ENCODE data around the gene PRMT1. TPM values are rescaled to one million over a fixed set of nuclear protein-coding genes. Genes with fewer than 3 reads are reported as not detected.
A peak's percentile ranks its signal among the peaks of the same experiment; 100 is the strongest.

The PRMT1 gene
- total and polyA plus RNA-seq, 7 experiments from 2014 or later: 73.1 to 169 (median 95.5) TPM

DNA sequence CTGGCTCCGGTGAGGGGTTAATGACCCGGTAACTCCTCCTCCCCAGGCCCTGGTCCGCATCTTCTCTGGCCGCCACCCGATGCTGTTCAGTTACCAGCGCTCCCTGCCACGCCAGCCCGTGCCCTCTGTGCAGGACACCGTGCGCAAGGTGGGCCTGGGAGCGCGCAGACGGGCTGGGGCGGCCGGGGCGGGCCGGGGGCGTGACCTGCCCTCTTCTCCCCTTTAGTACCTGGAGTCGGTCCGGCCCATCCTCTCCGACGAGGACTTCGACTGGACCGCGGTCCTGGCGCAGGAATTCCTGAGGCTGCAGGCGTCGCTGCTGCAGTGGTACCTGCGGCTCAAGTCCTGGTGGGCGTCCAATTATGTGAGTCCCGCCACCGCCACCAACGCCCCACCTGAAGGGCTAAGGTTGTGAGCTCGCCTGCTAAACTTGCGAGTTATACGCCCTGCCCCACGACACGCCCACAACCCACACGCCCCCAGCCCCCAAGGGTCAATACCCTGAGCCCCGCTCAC is 24.3 kb downstream of the PRMT1 start:
- Mint-ChIP-seq H3K9me3 (no peaks in the 10 kb centered on the region), H3K36me3 (no peaks in the 10 kb centered on the region), H3K27ac (no peak overlapping the region), H3K27me3 (no peaks in the 10 kb centered on the region), H3K4me1 (peaks cover 0 to 4% (median 0%) of the 10 kb centered on the region in 7 donors), H3K4me3 (no peak overlapping the region)
- Histone ChIP-seq H3K4me3 (ENCODE audit: low read length) (no peak overlapping the region), H3K36me3 (ENCODE audit: control insufficient read depth in 2 of 3, insufficient read depth in 3 of 3, low read length in 3 of 3) (no peaks in the 10 kb centered on the region), H3K4me1 (ENCODE audit: control insufficient read depth in 2 of 2, insufficient read depth in 2 of 2, low read length in 2 of 2) (no peaks in the 10 kb centered on the region), H3K9me3 (ENCODE audit: control insufficient read depth in 2 of 3, low read length in 3 of 3) (no peaks in the 10 kb centered on the region), H3K27me3 (ENCODE audit: control insufficient read depth in 2 of 2, insufficient read depth in 2 of 2, low read length in 2 of 2) (no peaks in the 10 kb centered on the region), H3K27ac (ENCODE audit: low read depth, low read length) (no peak overlapping the region)
- ChIA-PET POLR2A (no interaction called here), CTCF (no interaction called here)
- ATAC-seq (no peak), DNase-seq (no peak)
- intact Hi-C loops (cut with micrococcal nuclease): no loop called here

DNA sequence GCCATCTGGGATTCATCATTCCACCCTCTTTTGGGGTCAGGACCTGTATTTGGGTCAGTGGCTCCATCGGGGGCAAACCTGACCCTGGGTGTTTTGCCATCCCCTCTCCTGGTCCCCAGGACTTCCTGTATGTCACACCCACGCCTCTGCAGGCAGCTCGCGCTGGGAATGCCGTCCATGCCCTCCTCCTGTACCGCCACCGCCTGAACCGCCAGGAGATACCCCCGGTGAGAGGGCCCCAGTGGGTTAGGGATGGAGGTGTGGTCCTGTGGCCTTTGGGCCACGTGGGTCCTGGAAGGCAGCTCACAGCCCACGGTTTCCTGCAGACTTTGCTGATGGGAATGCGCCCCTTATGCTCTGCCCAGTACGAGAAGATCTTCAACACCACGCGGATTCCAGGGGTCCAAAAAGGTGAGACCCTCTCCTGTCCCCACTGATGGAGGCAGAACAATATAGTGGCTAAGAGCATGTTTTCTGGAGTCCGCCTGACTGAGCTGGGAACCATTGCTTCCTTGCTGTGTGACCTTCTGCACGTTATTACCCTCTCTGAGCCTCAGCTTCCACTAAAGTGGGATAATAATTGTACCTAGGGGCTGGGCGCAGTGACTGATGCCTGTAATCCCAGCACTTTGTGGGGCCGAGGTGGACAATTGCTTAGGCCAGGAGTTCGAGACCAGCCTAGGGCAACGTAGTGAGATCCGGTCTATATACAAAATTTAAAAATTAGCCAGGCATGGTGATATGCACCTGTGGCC is 28.0 kb downstream of the PRMT1 start:
- CTCF ChIA-PET: no interaction called here

DNA sequence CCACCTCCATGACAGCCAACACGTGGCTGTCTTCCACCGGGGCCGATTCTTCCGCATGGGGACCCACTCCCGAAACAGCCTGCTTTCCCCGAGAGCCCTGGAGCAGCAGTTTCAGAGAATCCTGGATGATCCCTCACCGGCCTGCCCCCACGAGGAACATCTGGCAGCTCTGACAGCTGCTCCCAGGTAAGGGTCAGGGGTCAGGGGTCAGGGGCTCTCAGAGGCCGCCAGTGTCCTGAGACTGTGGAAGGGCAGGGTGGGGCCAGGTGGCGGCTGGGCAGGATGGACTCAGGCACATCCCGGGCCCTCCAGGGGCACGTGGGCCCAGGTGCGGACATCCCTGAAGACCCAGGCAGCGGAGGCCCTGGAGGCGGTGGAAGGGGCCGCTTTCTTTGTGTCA is 28.8 kb downstream of the PRMT1 start:
- ATAC-seq (no peak), DNase-seq (no peak)
- H3K4me1 Mint-ChIP-seq: peaks cover 0 to 4% (median 0%) of the 10 kb centered on the region in 7 donors
- no peak overlapping the region for H3K4me3 Mint-ChIP-seq
- no peaks in the 10 kb centered on the region for H3K36me3 Mint-ChIP-seq
- ChIA-PET CTCF (no interaction called here), POLR2A (interaction anchor here (1.0 kb wide), 1 partner anchor 12 kb away, joined by 3 read pairs; no protein-coding TSS in a partner anchor)
- intact Hi-C loops (cut with micrococcal nuclease): no loop called here
- H3K27me3 Mint-ChIP-seq: peaks cover 0 to 8% (median 0%) of the 10 kb centered on the region in 5 donors
- Histone ChIP-seq H3K9me3 (ENCODE audit: control insufficient read depth in 2 of 3, low read length in 3 of 3) (no peaks in the 10 kb centered on the region), H3K27ac (ENCODE audit: low read depth, low read length) (no peak overlapping the region), H3K4me1 (ENCODE audit: control insufficient read depth in 2 of 2, insufficient read depth in 2 of 2, low read length in 2 of 2) (no peaks in the 10 kb centered on the region), H3K27me3 (ENCODE audit: control insufficient read depth in 2 of 2, insufficient read depth in 2 of 2, low read length in 2 of 2) (no peaks in the 10 kb centered on the region), H3K4me3 (ENCODE audit: low read length) (no peak overlapping the region), H3K36me3 (ENCODE audit: control insufficient read depth in 2 of 3, insufficient read depth in 3 of 3, low read length in 3 of 3) (no peaks in the 10 kb centered on the region)
- H3K9me3 Mint-ChIP-seq: peaks cover 0 to 2% (median 0%) of the 10 kb centered on the region in 11 donors
- no peak overlapping the region for H3K27ac Mint-ChIP-seq

More for the DNA sequence above, 28.0 kb downstream of the PRMT1 start:
- POLR2A ChIA-PET: interaction anchor here (0.6 kb wide), 1 partner anchor 222 kb away, joined by 4 read pairs; no protein-coding TSS in a partner anchor
- intact Hi-C loops (cut with micrococcal nuclease): no loop called here
- H3K4me1 ChIP-seq (ENCODE audit: control insufficient read depth in 2 of 2, insufficient read depth in 2 of 2, low read length in 2 of 2): no peaks in the 10 kb centered on the region
- no peaks in the 10 kb centered on the region for H3K36me3 ChIP-seq (ENCODE audit: control insufficient read depth in 2 of 3, insufficient read depth in 3 of 3, low read length in 3 of 3)
- H3K9me3 Mint-ChIP-seq: peaks cover 0 to 2% (median 0%) of the 10 kb centered on the region in 11 donors
- H3K4me3 Mint-ChIP-seq: no peak overlapping the region
- peaks cover 0 to 8% (median 0%) of the 10 kb centered on the region in 5 donors for H3K27me3 Mint-ChIP-seq
- H3K4me1 Mint-ChIP-seq: peaks cover 0 to 4% (median 0%) of the 10 kb centered on the region in 7 donors
- H3K27me3 ChIP-seq (ENCODE audit: control insufficient read depth in 2 of 2, insufficient read depth in 2 of 2, low read length in 2 of 2): no peaks in the 10 kb centered on the region
- H3K36me3 Mint-ChIP-seq: no peaks in the 10 kb centered on the region
- no peaks in the 10 kb centered on the region for H3K9me3 ChIP-seq (ENCODE audit: control insufficient read depth in 2 of 3, low read length in 3 of 3)
- no peak overlapping the region for H3K27ac ChIP-seq (ENCODE audit: low read depth, low read length)
- H3K27ac Mint-ChIP-seq: no peak overlapping the region
- H3K4me3 ChIP-seq (ENCODE audit: low read length): no peak overlapping the region
- no peak for DNase-seq
- ATAC-seq: no peak

DNA sequence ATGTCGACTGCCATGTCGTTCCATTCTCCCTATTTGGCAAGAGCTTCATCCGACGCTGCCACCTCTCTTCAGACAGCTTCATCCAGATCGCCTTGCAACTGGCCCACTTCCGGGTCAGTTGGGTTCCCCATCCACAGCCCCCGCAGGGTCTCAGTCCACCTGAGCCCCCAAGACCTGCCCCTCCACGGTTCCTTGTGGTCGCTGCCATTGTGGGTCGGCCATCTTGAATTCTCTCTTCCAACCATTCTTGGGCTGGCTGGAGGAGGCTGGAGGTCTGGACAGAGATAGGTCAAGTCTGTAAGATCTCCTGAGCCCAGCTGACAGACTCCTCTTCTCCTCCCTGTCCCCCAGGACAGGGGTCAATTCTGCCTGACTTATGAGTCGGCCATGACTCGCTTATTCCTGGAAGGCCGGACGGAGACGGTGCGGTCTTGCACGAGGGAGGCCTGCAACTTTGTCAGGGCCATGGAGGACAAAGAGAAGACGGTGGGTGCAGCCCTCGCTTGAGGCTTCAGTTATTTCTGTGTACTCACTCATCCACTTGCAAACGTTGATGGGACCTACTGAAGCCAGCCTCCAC is 33.4 kb downstream of the PRMT1 start:
- CTCF ChIA-PET: no interaction called here
- no peaks in the 10 kb centered on the region for H3K27me3 ChIP-seq (ENCODE audit: control insufficient read depth in 2 of 2, insufficient read depth in 2 of 2, low read length in 2 of 2)
- POLR2A ChIA-PET: interaction anchor here (0.7 kb wide), 1 partner anchor 212 kb away, joined by 5 read pairs; no protein-coding TSS in a partner anchor
- H3K27ac Mint-ChIP-seq: no peak overlapping the region
- no peak overlapping the region for H3K27ac ChIP-seq (ENCODE audit: low read depth, low read length)
- peaks cover 0 to 6% (median 0%) of the 10 kb centered on the region in 7 donors for H3K4me1 Mint-ChIP-seq
- H3K36me3 Mint-ChIP-seq: peaks cover 0 to 2% (median 0%) of the 10 kb centered on the region in 5 donors
- peaks cover 0 to 8% (median 0%) of the 10 kb centered on the region in 5 donors for H3K27me3 Mint-ChIP-seq
- ATAC-seq: no peak
- H3K4me3 Mint-ChIP-seq: no peak overlapping the region
- no peaks in the 10 kb centered on the region for H3K4me1 ChIP-seq (ENCODE audit: control insufficient read depth in 2 of 2, insufficient read depth in 2 of 2, low read length in 2 of 2)
- H3K9me3 Mint-ChIP-seq: peaks cover 0 to 2% (median 0%) of the 10 kb centered on the region in 11 donors
- H3K4me3 ChIP-seq (ENCODE audit: low read length): no peak overlapping the region
- no peaks in the 10 kb centered on the region for H3K9me3 ChIP-seq (ENCODE audit: control insufficient read depth in 2 of 3, low read length in 3 of 3)
- no peaks in the 10 kb centered on the region for H3K36me3 ChIP-seq (ENCODE audit: control insufficient read depth in 2 of 3, insufficient read depth in 3 of 3, low read length in 3 of 3)
- DNase-seq: no peak
- intact Hi-C loops (cut with micrococcal nuclease): no loop called here

DNA sequence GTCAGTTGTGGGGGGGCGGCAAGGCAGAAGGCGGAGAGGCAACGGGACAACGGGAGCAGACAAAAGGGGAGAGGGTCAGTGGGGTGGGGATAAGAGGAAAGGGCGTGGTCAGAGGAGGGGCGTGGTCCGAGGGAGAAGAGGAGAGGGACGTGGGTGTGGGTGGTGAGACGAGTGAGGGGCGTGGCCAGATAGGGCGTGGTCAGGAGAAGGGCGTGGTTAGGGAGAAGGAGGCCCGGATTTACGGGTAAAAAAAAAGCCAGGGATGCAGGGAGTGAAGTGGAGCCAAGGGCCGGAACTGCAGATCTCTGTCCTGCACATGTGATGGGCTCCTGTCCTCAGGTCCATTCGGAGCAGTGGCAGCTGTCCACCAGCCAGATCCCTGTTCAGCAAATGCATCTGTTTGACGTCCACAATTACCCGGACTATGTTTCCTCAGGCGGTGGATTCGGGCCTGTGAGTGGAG is 35.4 kb downstream of the PRMT1 start:
- Mint-ChIP-seq H3K9me3 (peaks cover 0 to 2% (median 0%) of the 10 kb centered on the region in 11 donors), H3K27ac (peak overlapping the region in 1 of 9 donors; percentile 83), H3K36me3 (peaks cover 0 to 2% (median 0%) of the 10 kb centered on the region in 5 donors), H3K4me1 (peaks cover 3 to 12% (median 4%) of the 10 kb centered on the region in 7 donors), H3K4me3 (no peak overlapping the region), H3K27me3 (peaks cover 0 to 4% (median 0%) of the 10 kb centered on the region in 5 donors)
- Histone ChIP-seq H3K27me3 (ENCODE audit: control insufficient read depth in 2 of 2, insufficient read depth in 2 of 2, low read length in 2 of 2) (no peaks in the 10 kb centered on the region), H3K27ac (ENCODE audit: low read depth, low read length) (no peak overlapping the region), H3K4me1 (ENCODE audit: control insufficient read depth in 2 of 2, insufficient read depth in 2 of 2, low read length in 2 of 2) (peaks cover 0 to 2% of the 10 kb centered on the region in 2 donors), H3K36me3 (ENCODE audit: control insufficient read depth in 2 of 3, insufficient read depth in 3 of 3, low read length in 3 of 3) (no peaks in the 10 kb centered on the region), H3K9me3 (ENCODE audit: control insufficient read depth in 2 of 3, low read length in 3 of 3) (no peaks in the 10 kb centered on the region), H3K4me3 (ENCODE audit: low read length) (no peak overlapping the region)
- DNase-seq: no peak
- ATAC-seq: no peak
- CTCF ChIA-PET: no interaction called here
- POLR2A ChIA-PET: interaction anchor here (0.7 kb wide), 1 partner anchor 70 kb away, joined by 3 read pairs; the partner anchor contains the start of gene SCAF1
- intact Hi-C loops (cut with micrococcal nuclease): no loop called here

DNA sequence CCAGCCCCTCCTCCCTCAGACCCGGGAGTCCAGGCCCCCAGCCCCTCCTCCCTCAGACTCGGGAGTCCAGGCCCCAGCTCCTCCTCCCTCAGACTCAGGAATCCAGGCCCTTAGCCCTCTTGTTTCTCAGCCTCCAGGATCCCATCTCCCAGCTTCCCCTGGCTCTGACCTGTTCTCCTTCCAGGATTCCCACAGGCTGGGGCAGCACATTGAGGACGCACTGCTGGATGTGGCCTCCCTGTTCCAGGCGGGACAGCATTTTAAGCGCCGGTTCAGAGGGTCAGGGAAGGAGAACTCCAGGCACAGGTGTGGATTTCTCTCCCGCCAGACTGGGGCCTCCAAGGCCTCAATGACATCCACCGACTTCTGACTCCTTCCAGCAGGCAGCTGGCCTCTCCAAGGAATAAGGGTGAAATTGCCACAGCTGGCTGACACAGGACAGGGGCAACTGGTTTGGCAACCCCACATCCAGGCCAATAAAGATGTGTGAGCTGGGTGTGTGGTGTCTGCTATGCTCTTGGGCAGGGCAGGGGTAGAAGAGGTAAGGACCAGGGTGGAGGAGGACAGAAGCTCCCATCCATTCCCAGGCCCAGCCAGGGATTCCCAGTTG is 36.3 kb downstream of the PRMT1 start:
- H3K9me3 Mint-ChIP-seq: peaks cover 0 to 2% (median 0%) of the 10 kb centered on the region in 11 donors
- H3K36me3 ChIP-seq (ENCODE audit: control insufficient read depth in 2 of 3, insufficient read depth in 3 of 3, low read length in 3 of 3): no peaks in the 10 kb centered on the region
- ChIA-PET POLR2A (interaction anchor here (1.0 kb wide), 1 partner anchor 10 kb away, joined by 3 read pairs; no protein-coding TSS in a partner anchor), CTCF (no interaction called here)
- no peaks in the 10 kb centered on the region for H3K9me3 ChIP-seq (ENCODE audit: control insufficient read depth in 2 of 3, low read length in 3 of 3)
- intact Hi-C loops (cut with micrococcal nuclease): no loop called here
- H3K4me3 ChIP-seq (ENCODE audit: low read length): no peak overlapping the region
- H3K27me3 Mint-ChIP-seq: peaks cover 0 to 4% (median 0%) of the 10 kb centered on the region in 5 donors
- H3K27me3 ChIP-seq (ENCODE audit: control insufficient read depth in 2 of 2, insufficient read depth in 2 of 2, low read length in 2 of 2): no peaks in the 10 kb centered on the region
- H3K4me3 Mint-ChIP-seq: no peak overlapping the region
- H3K27ac Mint-ChIP-seq: no peak overlapping the region
- peaks cover 6 to 16% (median 8%) of the 10 kb centered on the region in 7 donors for H3K4me1 Mint-ChIP-seq
- peaks cover 0 to 5% (median 0%) of the 10 kb centered on the region in 5 donors for H3K36me3 Mint-ChIP-seq
- no peak overlapping the region for H3K27ac ChIP-seq (ENCODE audit: low read depth, low read length)
- no peak for DNase-seq
- ATAC-seq: no peak
- peaks cover 6 to 9% of the 10 kb centered on the region in 2 donors for H3K4me1 ChIP-seq (ENCODE audit: control insufficient read depth in 2 of 2, insufficient read depth in 2 of 2, low read length in 2 of 2)

Measured in naive thymus-derived CD4-positive, alpha-beta T cell (primary cell).